ENCODE results near the gene ACTRT2. TPM values are rescaled to one million over a fixed set of nuclear protein-coding genes. Genes with fewer than 3 reads are reported as not detected.

Gene ACTRT2
- total and polyA plus RNA-seq, 2 donors (not counting 3 experiments of a cell fraction or from before 2014, with no cell fraction given) = not detected

GRCh38 chr1:3038113-3038551 lies 16.9 kb downstream of the ACTRT2 start:
- H3K9me3 ChIP-seq (replicated peaks; ENCODE audit: control insufficient read depth, insufficient read depth, low read length) = no peaks in the 10 kb centered on the region
- H3K4me1 ChIP-seq (ENCODE audit: control insufficient read depth, extremely low read depth, insufficient read depth, low read length) = no peaks in the 10 kb centered on the region
- BruUV-seq (replicated peaks) = no TSS peak
- dilution Hi-C loops (cut with MboI; ENCODE audit: extremely low pct_ligation_motif_present, low sequenced_read_pairs) (no loop called here), intact Hi-C loops (cut with micrococcal nuclease) (no loop called here)
- H3K4me3 ChIP-seq (replicated peaks in 1 of 3; ENCODE audit: insufficient read depth in 1 of 3, low read depth in 1 of 3, low read length in 3 of 3) = no peak overlapping the region
- no peak overlapping the region for H3K27ac ChIP-seq (ENCODE audit: insufficient read depth, low read depth, low read length)
- no peaks in the 10 kb centered on the region for H3K36me3 ChIP-seq (ENCODE audit: control insufficient read depth in 2 of 2, extremely low read depth in 1 of 2, insufficient read depth in 2 of 2, low read length in 2 of 2)
- H3K4me2 ChIP-seq (ENCODE audit: insufficient read depth, low read length) = no peak overlapping the region
- TF ChIP-seq EZH2 (IDR thresholded peaks at IDR 0.05; ENCODE audit: borderline replicate concordance, low read depth, low read length, severe bottlenecking) (no peak), MYC (IDR thresholded peaks at IDR 0.05; ENCODE audit: low read depth, low read length) (no peak), POLR2A (IDR thresholded peaks at IDR 0.05; ENCODE audit: low read depth, low read length) (no peak), MAX (IDR thresholded peaks at IDR 0.05; ENCODE audit: insufficient read depth, insufficient read length) (no peak), JUN (IDR thresholded peaks at IDR 0.05; ENCODE audit: borderline replicate concordance, insufficient read depth, insufficient read length, low read depth) (no peak), POLR2AphosphoS5 (IDR thresholded peaks at IDR 0.05; ENCODE audit: insufficient read depth, low read depth, low read length) (no peak), CTCF (IDR thresholded peaks at IDR 0.05; ENCODE audit: extremely low read depth in 1 of 2, insufficient read depth in 1 of 2, low read depth in 1 of 2, low read length in 2 of 2) (no peak), GATA2 (IDR thresholded peaks at IDR 0.05; ENCODE audit: insufficient read depth, insufficient read length, low read depth, low read length) (no peak), FOS (IDR thresholded peaks at IDR 0.05; ENCODE audit: borderline replicate concordance, insufficient read depth, low read length) (no peak)
- FAIRE-seq (no peak), DNase-seq (ENCODE audit: low read depth, low spot score) (no peak)
- no peaks in the 10 kb centered on the region for H3K79me2 ChIP-seq (ENCODE audit: control insufficient read depth, insufficient read depth, low read length)
- no peak overlapping the region for H2AFZ ChIP-seq (ENCODE audit: low read depth, low read length)
- no peak overlapping the region for H3K9ac ChIP-seq (replicated peaks; ENCODE audit: extremely low read depth, insufficient read depth, low read length)
- H4K20me1 ChIP-seq (replicated peaks; ENCODE audit: control insufficient read depth, extremely low read depth, insufficient read depth, low read length) = no peaks in the 10 kb centered on the region
- ChIA-PET POLR2A (no interaction called here), CTCF (no interaction called here)
- H3K9me1 ChIP-seq (replicated peaks; ENCODE audit: control insufficient read depth, extremely low read depth, insufficient read depth, low read length) = no peaks in the 10 kb centered on the region
- H3K27me3 ChIP-seq (ENCODE audit: control insufficient read depth in 2 of 2, insufficient read depth in 2 of 2, low read length in 2 of 2) = no peaks in the 10 kb centered on the region

Measured in endothelial cell of umbilical vein (primary cell).